ENCODE results near the gene SULT1C3.
"Not testable (repeated sequence)": the region's sequence is repeated elsewhere in the genome, so short reads cannot be mapped to it uniquely, and the experiment has no call there.

Gene SULT1C3

DNA sequence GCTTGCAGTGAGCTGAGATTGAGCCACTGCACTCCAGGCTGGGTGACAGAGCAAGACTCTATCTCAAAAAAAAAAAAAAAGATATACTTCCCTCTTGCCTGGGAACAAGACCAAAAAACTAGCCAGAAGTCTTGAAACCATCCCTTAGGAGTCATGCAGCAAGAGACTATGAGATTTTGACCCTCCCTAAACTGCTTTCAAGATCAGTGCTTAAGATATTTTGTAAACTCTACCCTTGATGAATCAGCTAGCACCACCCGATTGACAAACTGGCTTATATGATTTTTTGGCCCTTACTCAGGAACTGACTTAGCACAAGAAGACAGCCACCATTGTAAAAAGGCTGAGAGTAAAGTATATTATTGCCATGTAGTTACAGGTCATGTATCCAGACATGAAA lies 3.8 kb downstream of the SULT1C3 start:
- no peak for FAIRE-seq
- no peak for DNase-seq (ENCODE audit: insufficient read length, low spot score)

DNA sequence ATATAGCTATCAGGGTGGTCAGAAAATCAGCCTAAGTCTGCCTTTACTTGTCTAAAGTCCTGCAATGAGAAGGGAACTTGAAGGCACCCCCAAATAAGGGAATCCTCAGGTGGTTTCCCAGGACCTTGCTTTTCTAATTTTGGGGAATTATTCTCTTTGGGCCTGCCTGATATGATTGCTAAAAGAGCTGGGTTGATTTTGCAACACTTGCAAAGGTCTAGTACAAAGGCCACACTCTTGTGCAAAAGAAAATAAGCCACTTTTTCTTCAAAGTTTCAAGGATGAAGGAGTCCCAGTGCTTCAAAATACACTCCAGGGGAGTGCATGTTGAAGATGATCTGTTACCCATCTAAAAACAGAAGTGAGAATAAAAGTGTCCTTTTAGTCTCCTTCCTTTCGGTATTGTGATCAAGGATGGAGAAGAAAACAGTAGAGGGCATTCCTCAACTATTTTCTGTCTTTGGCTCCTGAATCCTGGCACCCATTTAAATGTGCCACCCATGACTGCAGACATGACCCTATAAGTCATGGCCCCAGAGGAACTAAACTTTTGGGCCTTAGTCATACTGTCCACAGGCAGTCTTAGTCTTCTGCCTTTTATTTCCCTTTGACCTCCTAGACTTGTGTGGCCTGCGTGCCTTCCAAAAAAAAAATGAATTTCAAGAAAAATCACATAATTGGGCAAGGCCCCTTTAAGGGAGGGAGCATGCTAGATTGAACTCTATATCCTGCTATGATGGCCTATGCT lies 5.1 kb downstream of the SULT1C3 start:
- DNase-seq (ENCODE audit: insufficient read length, low spot score) (no peak), FAIRE-seq (no peak)

DNA sequence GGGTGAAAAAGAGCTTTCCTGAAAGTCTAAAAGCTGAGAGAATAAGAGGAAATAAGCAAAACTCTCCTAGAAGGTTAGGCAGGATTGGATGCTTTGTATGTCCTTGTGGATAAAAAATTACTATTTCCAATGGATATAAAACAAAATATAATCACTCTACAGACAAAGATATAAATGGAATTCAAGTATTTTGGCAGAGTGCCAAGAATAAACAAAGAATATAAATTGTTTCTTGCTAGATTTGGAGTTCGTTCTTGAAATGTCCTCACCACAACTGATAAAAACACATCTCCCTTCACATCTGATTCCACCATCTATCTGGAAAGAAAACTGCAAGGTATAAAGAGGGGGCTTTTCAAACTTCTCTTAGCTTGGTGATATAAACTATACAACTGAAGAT lies 13.3 kb downstream of the SULT1C3 start:
- FAIRE-seq (no peak), DNase-seq (ENCODE audit: insufficient read length, low spot score) (no peak)

DNA sequence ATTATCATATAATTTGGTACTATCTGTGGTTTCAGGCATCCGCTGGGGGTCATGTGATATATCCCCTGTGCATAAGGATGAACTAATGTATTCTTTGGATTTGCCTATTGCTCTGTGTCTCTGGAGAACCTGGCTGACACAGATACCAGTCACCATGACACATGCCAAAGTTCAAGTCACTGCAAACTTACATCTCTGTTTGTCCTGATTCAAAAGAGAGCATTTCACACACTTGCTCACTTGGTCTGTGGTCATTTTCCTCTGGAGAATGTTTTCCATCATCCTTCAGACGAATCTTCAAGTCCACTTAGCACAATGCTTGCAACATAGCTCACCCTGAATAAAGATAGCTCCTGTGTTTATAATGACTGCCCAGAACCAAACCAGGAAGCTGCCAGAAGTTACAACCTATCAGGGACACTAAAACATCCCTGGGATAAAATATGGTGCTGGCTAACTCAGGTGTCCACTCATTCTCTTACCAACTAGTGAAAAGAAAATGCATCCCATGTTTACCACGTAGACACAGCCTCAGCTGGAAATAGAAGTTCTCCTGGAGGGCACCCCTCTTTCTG lies 18.1 kb downstream of the SULT1C3 start:
- FAIRE-seq (no peak), DNase-seq (ENCODE audit: insufficient read length, low spot score) (no peak)

DNA sequence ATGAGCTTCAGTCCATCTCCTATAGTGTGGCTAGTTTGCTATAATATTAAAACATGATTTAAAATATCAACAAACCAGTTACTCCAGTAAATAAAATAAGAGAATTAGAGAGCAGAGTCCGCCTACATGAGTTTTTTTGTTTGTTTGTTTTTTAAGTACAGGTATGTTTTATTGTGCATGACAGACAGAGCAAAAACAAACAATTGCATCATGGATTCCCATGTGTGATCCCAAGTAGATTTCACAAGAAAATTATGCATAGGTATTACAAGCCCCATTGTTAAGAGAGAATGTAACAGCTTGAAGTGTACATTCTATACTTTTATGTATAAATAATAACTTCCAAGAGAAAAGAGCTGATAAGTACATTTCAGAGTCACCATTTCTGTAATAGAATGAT lies 21.0 kb downstream of the SULT1C3 start:
- no peak for DNase-seq (ENCODE audit: insufficient read length, low spot score)
- no peak for FAIRE-seq

DNA sequence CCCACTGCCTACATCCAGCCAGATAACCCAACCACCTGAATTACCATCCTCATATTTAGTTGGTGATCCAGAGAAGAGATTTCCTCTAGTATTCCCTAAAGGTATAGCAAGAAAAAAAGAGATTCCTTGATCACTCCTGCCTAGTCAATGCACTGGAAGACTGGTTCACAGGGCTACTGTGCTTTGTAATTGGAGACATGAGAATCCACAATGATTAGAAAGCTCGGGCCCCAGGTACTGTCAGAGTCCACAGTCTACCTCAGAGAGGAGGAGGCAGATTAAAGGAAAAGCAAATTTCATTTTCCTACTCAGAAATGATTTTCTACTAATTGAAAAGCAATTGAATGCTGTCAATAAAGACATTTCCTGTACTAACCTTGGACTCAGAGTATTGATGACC lies 22.3 kb downstream of the SULT1C3 start:
- FAIRE-seq (no peak), DNase-seq (ENCODE audit: insufficient read length, low spot score) (no peak)

DNA sequence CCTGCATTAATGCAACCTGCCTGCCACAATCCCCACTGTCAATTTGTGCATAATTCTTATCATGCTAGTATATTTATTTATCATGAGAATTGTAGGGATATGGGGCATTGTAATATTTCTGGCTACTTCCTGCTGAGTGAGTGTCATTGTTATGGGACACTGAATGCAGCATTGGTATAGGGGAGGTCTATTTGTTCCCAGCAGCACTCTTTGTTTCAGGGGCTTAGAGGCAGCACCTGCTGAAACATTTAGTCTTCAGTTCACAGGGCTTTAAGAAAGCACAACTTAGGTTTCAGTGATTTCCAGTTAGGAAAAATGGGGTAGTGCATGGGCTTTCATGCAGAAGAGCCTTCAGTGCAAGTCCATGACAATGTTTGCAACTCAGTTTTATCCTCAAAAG lies 23.6 kb downstream of the SULT1C3 start:
- FAIRE-seq (no peak), DNase-seq (ENCODE audit: insufficient read length, low spot score) (no peak)

DNA sequence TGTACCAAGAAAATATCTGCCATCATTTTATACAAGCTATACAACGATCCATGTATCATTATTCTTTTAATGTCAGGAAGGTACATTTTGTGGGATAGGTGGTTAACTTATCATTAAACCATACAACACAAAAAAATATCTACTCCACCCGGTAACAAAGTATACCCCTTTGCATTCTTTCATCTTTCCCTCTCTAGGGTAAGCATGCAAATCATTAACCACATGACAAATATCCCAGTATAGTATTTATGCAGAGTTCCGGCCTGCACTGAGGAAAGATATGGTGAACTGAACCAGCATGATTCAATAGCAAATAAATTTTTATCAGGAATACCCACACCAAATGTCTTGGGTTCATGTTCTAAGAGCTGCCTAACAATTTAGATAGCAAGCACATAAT lies 26.4 kb downstream of the SULT1C3 start:
- DNase-seq (ENCODE audit: insufficient read length, low spot score), result no peak
- FAIRE-seq, result no peak

DNA sequence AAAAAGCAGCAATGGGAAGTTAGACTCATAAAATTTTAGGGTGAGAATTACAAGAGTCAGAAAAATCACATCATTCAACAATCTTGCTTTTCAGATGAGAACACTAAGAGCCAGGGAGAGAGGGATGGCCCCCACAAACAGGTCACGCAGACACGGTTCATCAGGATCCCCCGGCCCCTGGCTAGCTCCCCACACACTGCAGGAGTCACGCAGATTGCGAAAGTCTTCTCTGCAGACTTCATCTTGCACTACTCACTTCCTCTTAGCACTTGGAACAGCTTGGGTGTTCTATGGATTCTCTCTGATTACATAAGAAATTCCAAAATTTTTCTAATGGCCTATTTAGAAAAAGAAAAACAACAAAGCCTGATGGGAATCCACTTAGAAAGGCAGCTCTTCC lies 27.3 kb downstream of the SULT1C3 start:
- DNase-seq (ENCODE audit: insufficient read length, low spot score), result no peak
- FAIRE-seq, result no peak

DNA sequence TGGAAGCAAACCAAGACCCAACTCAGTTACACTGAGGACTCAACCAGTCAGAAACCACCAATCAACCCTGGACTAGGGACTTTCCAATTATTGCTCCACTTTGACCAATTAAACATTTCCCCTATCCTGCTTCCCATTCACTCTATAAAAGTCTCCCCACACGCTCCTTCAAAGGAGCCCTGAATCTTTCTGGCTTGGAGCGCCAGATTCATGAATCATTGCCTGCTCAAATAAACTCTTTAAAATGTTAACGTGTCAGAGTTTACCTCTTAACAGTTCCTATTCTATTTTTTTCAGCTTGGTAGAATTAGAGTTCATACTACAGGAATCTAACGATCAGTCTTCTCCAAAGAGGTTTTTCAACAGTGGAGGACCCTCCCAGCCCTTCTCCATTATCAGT lies 28.2 kb downstream of the SULT1C3 start:
- FAIRE-seq, result no peak

DNA sequence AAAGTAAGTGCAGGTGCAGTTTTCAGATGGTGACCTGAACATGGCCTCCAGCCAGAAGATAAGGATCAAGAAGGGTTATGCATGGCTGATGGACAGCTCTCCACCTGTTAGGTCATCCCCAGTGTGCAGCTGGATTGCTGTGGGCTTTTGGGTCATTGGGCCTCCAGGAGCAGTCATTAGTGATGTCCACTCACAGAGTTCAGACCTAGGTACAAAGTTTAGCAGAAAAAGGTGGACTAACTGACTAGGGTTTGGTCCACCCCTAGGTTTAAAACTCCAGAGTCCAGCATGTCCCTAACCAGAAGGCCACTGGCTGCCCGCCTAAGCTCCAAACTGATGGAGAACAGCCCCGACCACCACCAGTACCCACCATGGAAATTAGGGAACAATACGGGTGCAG lies 30.6 kb downstream of the SULT1C3 start:
- DNase-seq (ENCODE audit: insufficient read length, low spot score) (no peak), FAIRE-seq (no peak)

More for the DNA sequence above, 28.2 kb downstream of the SULT1C3 start:
- DNase-seq (ENCODE audit: insufficient read length, low spot score), result no peak

DNA sequence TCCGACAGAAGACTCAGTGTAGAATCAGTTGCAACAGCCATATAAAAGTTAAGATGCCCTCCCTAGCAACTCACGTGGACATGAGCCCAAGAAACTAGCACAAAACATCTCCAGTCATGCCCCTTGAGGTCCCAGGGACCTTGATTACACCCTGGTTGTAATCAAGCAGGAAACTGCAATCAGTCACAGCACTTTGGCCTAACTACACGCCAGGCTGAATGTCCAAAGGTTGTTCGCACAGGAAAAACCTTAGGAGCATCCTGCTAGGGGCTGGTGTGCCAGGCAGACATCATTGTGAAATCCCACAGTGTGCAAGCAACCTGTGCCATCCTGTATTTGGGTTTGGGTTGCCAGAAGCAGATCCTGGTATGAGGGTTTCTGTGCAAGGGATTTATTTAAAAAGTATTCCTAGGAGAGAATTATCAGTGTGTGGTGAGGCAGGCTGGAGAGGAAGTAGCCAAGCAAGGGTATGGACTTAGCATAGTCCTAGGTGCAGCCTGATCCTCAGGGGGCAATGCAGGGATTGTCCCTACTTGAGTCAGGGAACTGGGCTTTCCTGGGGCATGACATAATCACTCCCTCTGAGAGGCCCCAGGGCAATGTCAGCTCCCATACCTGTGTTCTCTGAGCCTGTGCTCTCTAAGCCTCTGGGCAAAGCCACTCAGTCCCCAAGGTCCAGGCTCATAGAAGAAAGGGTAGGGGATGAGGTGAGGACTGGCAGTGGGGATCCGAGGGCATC lies 31.2 kb downstream of the SULT1C3 start:
- no peak for DNase-seq (ENCODE audit: insufficient read length, low spot score)
- no peak for FAIRE-seq

DNA sequence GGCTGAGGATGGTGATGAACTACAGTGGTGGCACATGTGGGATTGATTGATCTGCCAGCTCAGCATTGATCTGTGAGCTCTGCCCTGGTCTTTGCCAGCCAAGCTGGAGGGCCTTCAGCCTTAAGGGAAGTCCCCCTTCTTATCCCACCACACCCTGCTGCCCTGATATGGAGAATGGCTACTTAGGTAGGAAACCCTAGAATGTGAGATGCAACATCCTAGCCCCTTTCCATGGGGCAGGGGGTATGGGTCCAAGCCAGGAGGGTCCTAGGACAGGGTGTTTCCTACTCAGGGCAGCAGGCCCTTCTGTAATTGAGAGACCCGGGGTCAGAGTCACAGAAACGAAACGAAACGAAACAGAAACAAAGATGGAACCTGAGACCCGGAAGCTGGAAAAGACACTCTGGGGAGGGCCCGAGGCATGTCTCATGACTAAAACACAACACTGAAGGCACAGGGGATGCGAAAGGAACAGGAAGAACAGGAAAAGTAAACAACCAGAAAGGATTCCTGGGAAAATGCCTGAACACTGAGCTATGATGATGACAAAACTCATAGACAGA lies 32.0 kb downstream of the SULT1C3 start:
- FAIRE-seq, result no peak
- no peak for DNase-seq (ENCODE audit: insufficient read length, low spot score)

DNA sequence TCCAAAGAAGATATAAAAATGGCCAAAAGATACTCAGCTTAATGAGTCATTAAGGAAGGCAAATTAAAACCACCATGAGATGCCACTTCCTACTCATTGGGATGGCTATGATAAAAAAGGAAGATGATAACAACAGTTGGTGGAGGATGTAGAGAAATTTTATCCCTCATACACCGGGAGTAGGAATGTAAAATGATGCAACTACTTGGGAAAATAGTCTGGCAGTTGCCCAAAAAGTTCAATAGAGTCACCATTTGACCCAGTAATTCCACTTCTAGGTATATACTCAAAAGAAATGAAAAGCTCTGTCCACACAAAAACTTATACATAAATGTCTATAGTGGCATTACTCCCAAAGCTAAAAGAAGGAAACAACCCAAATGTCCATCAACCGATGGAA lies 38.9 kb downstream of the SULT1C3 start:
- DNase-seq (ENCODE audit: insufficient read length, low spot score) (no peak), FAIRE-seq (no peak)

DNA sequence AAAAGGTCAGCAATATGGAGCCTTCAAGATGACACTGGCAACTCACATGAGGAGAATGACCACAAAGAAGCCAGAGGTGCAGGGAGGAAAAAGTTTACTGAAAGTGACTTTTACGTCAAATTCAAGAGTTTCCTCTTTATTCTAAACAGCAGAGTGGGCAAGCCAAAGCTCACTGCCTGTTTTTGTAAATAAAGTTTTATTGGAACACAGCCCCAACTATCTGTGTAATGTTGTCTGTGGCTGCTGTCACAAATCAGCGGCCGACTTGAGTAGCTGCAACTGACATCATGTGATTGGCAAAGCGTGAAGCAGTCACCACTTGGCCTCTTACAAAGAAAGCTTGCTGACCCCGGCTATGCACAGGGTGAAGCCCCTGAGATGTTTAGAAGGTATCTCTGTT lies 39.7 kb downstream of the SULT1C3 start:
- FAIRE-seq (no peak), DNase-seq (ENCODE audit: insufficient read length, low spot score) (no peak)

DNA sequence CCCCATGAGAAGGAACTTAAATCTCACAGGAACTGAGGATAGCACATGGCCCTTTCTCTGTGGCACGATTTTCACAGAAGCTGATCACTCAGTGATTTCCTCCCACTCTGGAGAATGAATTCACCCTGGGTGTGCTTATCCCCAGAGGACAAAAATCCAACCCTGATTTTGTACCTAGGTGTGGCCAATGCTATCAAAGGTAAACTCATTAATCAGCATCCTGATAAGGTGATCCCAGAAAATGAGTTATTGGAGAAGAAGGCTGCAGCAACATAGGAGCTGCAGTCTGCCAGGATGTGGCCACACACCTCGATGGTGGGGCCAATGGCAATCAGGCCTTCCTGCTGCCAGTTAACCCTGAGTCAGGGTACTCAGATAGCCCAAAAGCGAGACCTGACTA lies 40.7 kb downstream of the SULT1C3 start:
- DNase-seq (ENCODE audit: insufficient read length, low spot score), result no peak
- no peak for FAIRE-seq

DNA sequence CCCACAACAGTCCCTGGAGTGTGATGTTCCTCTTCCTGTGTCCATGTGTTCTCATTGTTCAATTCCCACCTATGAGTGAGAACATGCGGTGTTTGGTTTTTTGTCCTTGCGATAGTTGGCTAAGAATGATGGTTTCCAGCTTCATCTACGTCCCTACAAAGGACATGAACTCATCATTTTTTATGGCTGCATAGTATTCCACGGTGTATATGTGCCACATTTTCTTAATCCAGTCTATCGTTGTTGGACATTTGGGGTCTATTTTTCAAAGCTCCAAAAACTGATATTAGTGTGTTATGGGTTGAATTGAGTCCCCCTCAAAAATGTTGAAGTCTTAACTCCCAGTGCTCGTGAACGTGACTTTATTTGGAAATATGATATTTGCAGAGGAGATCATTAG lies 44.8 kb downstream of the SULT1C3 start:
- DNase-seq (ENCODE audit: insufficient read length, low spot score); FAIRE-seq: not testable (repeated sequence)

DNA sequence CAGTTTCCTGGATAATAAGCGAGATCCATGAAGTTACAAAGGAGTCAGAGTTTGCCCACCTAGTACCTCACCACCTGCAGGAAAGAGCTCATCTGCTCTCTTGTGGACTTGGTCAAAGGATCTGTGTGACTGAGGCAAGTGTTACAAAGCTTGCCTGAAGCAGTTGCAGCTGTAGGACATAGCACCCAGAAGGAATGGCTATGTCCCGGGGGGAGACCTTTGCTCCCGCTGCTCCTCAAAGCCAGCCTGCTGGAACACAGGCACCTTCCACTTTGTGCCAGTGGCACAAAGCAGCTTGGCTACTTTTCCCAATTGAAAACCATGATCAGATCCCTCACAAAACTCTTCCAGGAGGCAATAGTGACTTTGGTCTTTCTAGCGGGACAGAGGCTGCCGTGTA lies 45.8 kb downstream of the SULT1C3 start:
- DNase-seq (ENCODE audit: insufficient read length, low spot score) (no peak), FAIRE-seq (no peak)

DNA sequence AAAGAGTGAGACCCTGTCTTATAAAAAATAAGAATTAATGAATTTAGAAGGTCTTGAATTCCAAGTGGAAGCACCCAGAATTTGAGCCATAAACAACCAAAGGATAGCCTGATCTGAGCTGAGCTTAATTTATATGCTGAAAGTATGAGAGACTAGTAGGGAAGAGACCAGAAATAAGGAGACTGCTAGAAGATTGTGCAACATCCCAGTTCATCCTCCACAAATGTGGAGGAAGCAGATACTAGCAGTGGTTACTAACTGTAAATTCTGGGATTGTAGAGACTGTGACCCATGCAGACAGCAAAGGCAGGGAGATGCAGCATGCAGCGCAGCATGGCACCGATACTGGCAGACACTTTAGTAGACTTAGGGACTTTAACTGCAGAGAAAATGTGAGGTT lies 47.4 kb downstream of the SULT1C3 start:
- FAIRE-seq, result no peak
- DNase-seq (ENCODE audit: insufficient read length, low spot score), result no peak

DNA sequence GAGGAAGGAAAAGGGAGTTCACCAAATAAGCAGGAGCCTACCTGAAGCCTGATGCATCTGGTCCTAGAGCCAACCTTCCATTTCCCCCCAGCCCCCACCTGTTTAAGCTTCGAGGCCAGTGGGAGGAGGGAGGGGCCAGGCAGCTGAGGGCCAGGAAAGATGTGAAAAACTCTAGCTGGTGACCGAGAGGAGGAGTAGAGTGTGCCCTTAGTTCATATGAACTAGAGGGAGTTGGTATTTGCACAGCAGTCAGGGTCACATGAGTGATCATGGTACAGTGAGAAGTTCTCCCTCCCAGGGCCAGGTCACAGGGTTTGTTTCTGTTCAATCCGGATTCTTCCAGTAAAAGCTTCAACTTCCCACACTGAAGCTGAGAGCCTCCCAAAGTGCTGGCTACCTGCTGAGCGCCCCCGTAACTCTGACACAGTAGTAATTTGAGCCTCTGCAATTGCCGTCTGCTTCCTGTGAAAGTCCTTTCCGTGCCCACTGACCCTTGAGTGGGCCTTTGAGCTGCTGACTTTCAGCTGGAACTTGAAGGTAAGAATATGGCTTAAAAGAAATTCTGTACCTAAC lies 48.9 kb downstream of the SULT1C3 start, which contains the start of gene SULT1C2:
Gene SULT1C2 (plus strand): TSS at position 362 of the 573 bp plus-strand sequence. CDS start 4,773 bp downstream, outside the sequence.
- FAIRE-seq, result no peak
- no peak for DNase-seq (ENCODE audit: insufficient read length, low spot score)

DNA sequence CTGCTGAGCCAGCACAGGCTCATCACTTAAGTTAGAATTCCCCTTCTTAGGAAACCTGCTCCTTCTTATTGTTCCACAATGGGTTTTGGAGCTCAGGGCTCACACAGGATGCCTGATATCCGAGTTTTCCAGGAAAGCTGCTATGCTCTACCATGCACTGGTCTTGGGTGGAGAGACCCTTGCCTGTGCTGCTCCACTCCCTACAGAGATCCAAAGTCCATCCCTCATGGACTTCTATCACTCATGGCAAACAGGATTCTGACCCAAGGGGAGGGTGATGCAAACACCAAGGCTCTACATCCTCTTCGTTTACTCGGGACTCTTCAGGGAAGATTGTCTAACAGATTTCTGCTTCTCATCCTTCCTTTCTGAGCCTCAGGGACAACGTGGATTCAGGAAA lies 54.1 kb downstream of the SULT1C3 start:
- FAIRE-seq, result no peak
- DNase-seq (ENCODE audit: insufficient read length, low spot score), result no peak

Measured in GM19239 (cell line).